Heart left ventricle (tissue), 16 donors: ENCODE results near the gene IFIH1. TPM values are rescaled to one million over a fixed set of nuclear protein-coding genes. Genes with fewer than 3 reads are reported as not detected.
A peak's percentile ranks its signal among the peaks of the same experiment; 100 is the strongest.

Experiments
- ATAC-seq, 4 donors: fragments of 200-7000 bp; cut with Tn5 transposase; one replicate each; pipeline ENCODE4 v1.9.1; 2020 to 2022; ENCODE audit warnings: moderate library complexity in 4 of 4, mild to moderate bottlenecking in 3 of 4, moderate number of reproducible peaks in 1 of 4
- DNase-seq, 5 donors: peaks; one replicate each; pipeline ENCODE4 v3.0.0-alpha.2; 2020
- H3K27ac ChIP-seq, 12 donors: fragments of 200-600 bp; sonication (generic) in 4 of 12; one replicate each; pipeline versions ENCODE4 v1.5.0 to v1.8.0; 2016 to 2022; ENCODE audit warnings: mild to moderate bottlenecking in 2 of 12
- H3K27me3 ChIP-seq, 9 donors: fragments of 200-600 bp; sonication (generic) in 2 of 9; one replicate each; pipeline versions ENCODE4 v1.5.1 to v1.8.0; 2016 to 2022; ENCODE audit warnings: mild to moderate bottlenecking in 3 of 9
- H3K36me3 ChIP-seq, 9 donors: fragments of 200-600 bp; sonication (generic) in 2 of 9; one replicate each; pipeline versions ENCODE4 v1.5.0 to v1.8.0; 2018 to 2022; ENCODE audit warnings: mild to moderate bottlenecking in 2 of 9
- H3K4me1 ChIP-seq, 12 donors: fragments of 200-600 bp; sonication (generic) in 4 of 12; one replicate each; pipeline versions ENCODE4 v1.5.0 to v1.8.0; 2016 to 2022; ENCODE audit warnings: mild to moderate bottlenecking in 3 of 12
- H3K4me3 ChIP-seq, 12 donors: fragments of 200-600 bp; sonication (generic) in 4 of 12; one replicate each; pipeline versions ENCODE4 v1.5.0 to v1.8.0; 2017 to 2022; ENCODE audit warnings: mild to moderate bottlenecking in 9 of 12, moderate library complexity in 4 of 12
- H3K9me3 ChIP-seq, 12 donors: fragments of 200-600 bp; sonication (generic) in 4 of 12; one replicate each; pipeline versions ENCODE4 v1.5.0 to v1.8.0; 2016 to 2022; ENCODE audit warnings: mild to moderate bottlenecking in 1 of 12
- CTCF ChIP-seq, 12 donors: fragments of 200-600 bp; sonication (generic) in 4 of 12; IDR thresholded peaks; one replicate each; pipeline versions ENCODE4 v1.5.0 to v1.8.0; 2018 to 2022; ENCODE audit warnings: antibody characterized with exemption in 12 of 12, mild to moderate bottlenecking in 5 of 12
- POLR2A ChIP-seq, 2 donors: fragments of 450-650 bp; IDR thresholded peaks; one replicate each; pipeline ENCODE4 v1.6.1; 2017; ENCODE audit warnings: antibody characterized with exemption in 2 of 2, mild to moderate bottlenecking in 2 of 2, moderate library complexity in 2 of 2
- WGBS, 4 donors: extraction: QIAGEN DNeasy Blood & Tissue Kit in 2 of 4; methylation state at CpG; one replicate each; pipeline versions ENCODE4 v1.1.5 to v1.1.7; 2013 to 2018; 5-methylcytosine and 5-hydroxymethylcytosine counted together
- intact Hi-C, 10 donors: fragments of 100-400 bp; cut with DNase I; formaldehyde crosslinking; loops; one replicate each; pipeline versions ENCODE4 v1.11.1 to v1.14.2; 2022
- polyA plus RNA-seq, 2 donors: library from polyadenylated mRNA; stranded (reverse); fragments of 200-250 nt; gene quantifications; one replicate each; pipeline ENCODE4 v1.2.3, GENCODE V29; 2013
- total RNA-seq, 9 donors: library from RNA; depleted of rRNA in 2 of 9; stranded (reverse); fragments of >200 nt in 2 of 9; fragmentation: NEBNext Ultra II Directional in 3 of 9; extraction: Animal tissue kit (Norgen Biotek cat#: 25700) in 3 of 9; gene quantifications; one replicate each; pipeline versions ENCODE4 v1.1.0 to v1.2.4, GENCODE V29; 2016 to 2023
- donor health status: ischemic (EF 13 %, LVEDD 7.1; RV severe dilation, severe dysfunction).
- donor health status: healthy with polysubstance abuse.
- donor health status: DM: no; HTN: yes; CAD: no.
- donor health status: DM: no; HTN: no; CAD: no.
- donor health status: ischemic (EF 25% LVEDD 6.9; RV normal size, moderate dysfunction).
- donor health status: ischemic (EF 25% LVEDD 5.7; RV mildly dilated, moderate dysfunction).
- donor health status: healthy.
- donor health status: DM: yes; HTN: yes; CAD: no.
- donor health status: ischemic (EF 35%, LVEDD 5.7; RV mildly dilated, moderate dysfunction).
- donor health status: nonischemic (EF 11% LVEDD 7.7; RV severe dilation, severe dysfunction).
- donor health status: DM: yes; HTN: yes; CAD: no.
- donor health status: PGD.
- donor health status: ischemic (EF 29% LVEDD 5.4; RV normal size, mild dysfunction).
- donor health status: nonischemic (EF 23%, LVEDD 6.1; RV moderate dilation, normal function).

IFIH1 gene
- total and polyA plus RNA-seq, 11 donors = 3.4 to 24.2 (median 5.5) TPM

GRCh38 chr2:162267996-162268395 is 50.5 kb downstream of the IFIH1 start:
- 97 to 100% (median 98%) methylated on average over 1 of the region's 1 CpG for WGBS, 4 donors
- Histone ChIP-seq H3K9me3 (no peaks in the 10 kb centered on the region), H3K27ac (no peak overlapping the region), H3K36me3 (peaks cover 0 to 77% (median 55%) of the 10 kb centered on the region in 9 donors), H3K4me3 (no peak overlapping the region), H3K27me3 (no peaks in the 10 kb centered on the region), H3K4me1 (peaks cover 0 to 3% (median 0%) of the 10 kb centered on the region in 12 donors)
- ATAC-seq (no peak), DNase-seq (no peak)
- TF ChIP-seq POLR2A (IDR thresholded peaks at IDR 0.05) = no peak
- intact Hi-C loops = no loop called here

- Histone ChIP-seq H3K4me1 (peaks cover 0 to 3% (median 0%) of the 10 kb centered on the region in 12 donors), H3K9me3 (no peaks in the 10 kb centered on the region), H3K4me3 (no peak overlapping the region), H3K27ac (no peak overlapping the region), H3K27me3 (no peaks in the 10 kb centered on the region), H3K36me3 (peaks cover 0 to 72% (median 52%) of the 10 kb centered on the region in 9 donors)
- intact Hi-C loops = no loop called here
- no peak for ATAC-seq
- DNase-seq = no peak
- 92 to 96% (median 93%) methylated on average over 5 of the region's 5 CpGs for WGBS, 4 donors
- no peak for TF ChIP-seq CTCF (IDR thresholded peaks at IDR 0.05)
- TF ChIP-seq POLR2A (IDR thresholded peaks at IDR 0.05) = no peak
Observed at GRCh38 chr2:162267496-162267895, 51.0 kb downstream of the IFIH1 start.

GRCh38 chr2:162266460-162266760 is 52.1 kb downstream of the IFIH1 start:
- peaks cover 0 to 61% (median 41%) of the 10 kb centered on the region in 9 donors for H3K36me3 ChIP-seq
- peak overlapping the region in 8 of 12 donors; percentile 13 to 70 (median 43) for H3K27ac ChIP-seq
- no peak overlapping the region for H3K4me3 ChIP-seq
- H3K4me1 ChIP-seq = peaks cover 0 to 10% (median 0%) of the 10 kb centered on the region in 12 donors
- TF ChIP-seq POLR2A (IDR thresholded peaks at IDR 0.05) (no peak), CTCF (IDR thresholded peaks at IDR 0.05) (peak in 3 of 12 donors; percentile 5 to 16 (median 11))
- ATAC-seq (peak; percentile 55 to 85 (median 68)), DNase-seq (peak in 3 of 5 donors; percentile 25 to 40 (median 35))
- H3K9me3 ChIP-seq = no peaks in the 10 kb centered on the region
- no peaks in the 10 kb centered on the region for H3K27me3 ChIP-seq
- WGBS, 4 donors = 77 to 86% (median 81%) methylated on average over 1 of the region's 1 CpG
- intact Hi-C loops = no loop called here

- no peaks in the 10 kb centered on the region for H3K27me3 ChIP-seq
- H3K36me3 ChIP-seq = peaks cover 0 to 56% (median 36%) of the 10 kb centered on the region in 9 donors
- peaks cover 0 to 14% (median under 1%) of the 10 kb centered on the region in 12 donors for H3K4me1 ChIP-seq
- intact Hi-C loops = no loop called here
- no peak for TF ChIP-seq POLR2A (IDR thresholded peaks at IDR 0.05)
- no peak for TF ChIP-seq CTCF (IDR thresholded peaks at IDR 0.05)
- ATAC-seq = peak in 3 of 4 donors; percentile 34 to 44 (median 35)
- peak overlapping the region in 8 of 12 donors; percentile 8 to 70 (median 43) for H3K27ac ChIP-seq
- 75 to 84% (median 80%) methylated on average over 7 of the region's 7 CpGs for whole genome bisulfite sequencing, 4 donors
- H3K4me3 ChIP-seq = no peak overlapping the region
- no peaks in the 10 kb centered on the region for H3K9me3 ChIP-seq
- no peak for DNase-seq
Observed at GRCh38 chr2:162265666-162266459, 52.6 kb downstream of the IFIH1 start.
